ENCODE measurements around the gene TRPM3. TPM values are rescaled to one million over a fixed set of nuclear protein-coding genes. Genes with fewer than 3 reads are reported as not detected.

TRPM3 gene
- total and polyA plus RNA-seq, 4 donors = 0.07 to 0.89 (median 0.67) TPM

- no peak overlapping the region for H3K4me3 ChIP-seq (ENCODE audit: low read depth in 1 of 3, low read length in 3 of 3)
- H3K4me1 ChIP-seq (ENCODE audit: control insufficient read depth in 4 of 4, insufficient read depth in 4 of 4, low read length in 3 of 4) = no peaks in the 10 kb centered on the region
- no peak for DNase-seq (ENCODE audit: low spot score)
- TF ChIP-seq RAD21 (IDR thresholded peaks at IDR 0.05) (peak; percentile 53 to 66), RXRA (IDR thresholded peaks at IDR 0.05) (no peak)
- 79% methylated on average over 5 of the region's 5 CpGs for WGBS
- no peak overlapping the region for H3K27ac ChIP-seq (ENCODE audit: low read depth in 1 of 2, low read length in 2 of 2)
- H3K36me3 ChIP-seq (ENCODE audit: control insufficient read depth in 4 of 4, insufficient read depth in 3 of 4, low read depth in 1 of 4, low read length in 3 of 4) = no peaks in the 10 kb centered on the region
- H3K9ac ChIP-seq (ENCODE audit: low read depth in 1 of 2, low read length in 2 of 2) = no peak overlapping the region
- no peaks in the 10 kb centered on the region for H3K9me3 ChIP-seq (ENCODE audit: control insufficient read depth in 4 of 4, low read length in 3 of 4)
- H3K27me3 ChIP-seq (ENCODE audit: control insufficient read depth in 4 of 4, insufficient read depth in 4 of 4, low read length in 3 of 4) = no peaks in the 10 kb centered on the region
Measured at GRCh38 chr9:70490478-70490877, 630.9 kb downstream of the TRPM3 start.

- no peaks in the 10 kb centered on the region for H3K27me3 ChIP-seq (ENCODE audit: control insufficient read depth in 4 of 4, insufficient read depth in 4 of 4, low read length in 3 of 4)
- peaks cover 0 to 9% (median 2%) of the 10 kb centered on the region in 4 donors for H3K4me1 ChIP-seq (ENCODE audit: control insufficient read depth in 4 of 4, insufficient read depth in 4 of 4, low read length in 3 of 4)
- no peaks in the 10 kb centered on the region for H3K36me3 ChIP-seq (ENCODE audit: control insufficient read depth in 4 of 4, insufficient read depth in 3 of 4, low read depth in 1 of 4, low read length in 3 of 4)
- no peak overlapping the region for H3K4me3 ChIP-seq (ENCODE audit: low read depth in 1 of 3, low read length in 3 of 3)
- no peak for DNase-seq (ENCODE audit: low spot score)
- 18% methylated on average over 3 of the region's 3 CpGs for WGBS
- H3K27ac ChIP-seq (ENCODE audit: low read depth in 1 of 2, low read length in 2 of 2) = no peak overlapping the region
- no peak for TF ChIP-seq HNF4A (conservative IDR thresholded peaks at IDR 0.05)
- no peak for TF ChIP-seq RXRA (IDR thresholded peaks at IDR 0.05)
- TF ChIP-seq JUND (IDR thresholded peaks at IDR 0.05) = no peak
- TF ChIP-seq YY1 (IDR thresholded peaks at IDR 0.05) = no peak
- no peak for TF ChIP-seq RAD21 (IDR thresholded peaks at IDR 0.05)
- no peak for TF ChIP-seq FOXA1 (IDR thresholded peaks at IDR 0.05)
- TF ChIP-seq GABPA (IDR thresholded peaks at IDR 0.05 in 1 of 2, conservative IDR thresholded peaks at IDR 0.05 in 1 of 2) = no peak
- TF ChIP-seq, protein P1, sequence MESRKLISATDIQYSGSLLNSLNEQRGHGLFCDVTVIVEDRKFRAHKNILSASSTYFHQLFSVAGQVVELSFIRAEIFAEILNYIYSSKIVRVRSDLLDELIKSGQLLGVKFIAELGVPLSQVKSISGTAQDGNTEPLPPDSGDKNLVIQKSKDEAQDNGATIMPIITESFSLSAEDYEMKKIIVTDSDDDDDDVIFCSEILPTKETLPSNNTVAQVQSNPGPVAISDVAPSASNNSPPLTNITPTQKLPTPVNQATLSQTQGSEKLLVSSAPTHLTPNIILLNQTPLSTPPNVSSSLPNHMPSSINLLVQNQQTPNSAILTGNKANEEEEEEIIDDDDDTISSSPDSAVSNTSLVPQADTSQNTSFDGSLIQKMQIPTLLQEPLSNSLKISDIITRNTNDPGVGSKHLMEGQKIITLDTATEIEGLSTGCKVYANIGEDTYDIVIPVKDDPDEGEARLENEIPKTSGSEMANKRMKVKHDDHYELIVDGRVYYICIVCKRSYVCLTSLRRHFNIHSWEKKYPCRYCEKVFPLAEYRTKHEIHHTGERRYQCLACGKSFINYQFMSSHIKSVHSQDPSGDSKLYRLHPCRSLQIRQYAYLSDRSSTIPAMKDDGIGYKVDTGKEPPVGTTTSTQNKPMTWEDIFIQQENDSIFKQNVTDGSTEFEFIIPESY (IDR thresholded peaks at IDR 0.05) = no peak
- H3K9me3 ChIP-seq (ENCODE audit: control insufficient read depth in 4 of 4, low read length in 3 of 4) = no peaks in the 10 kb centered on the region
- no peak overlapping the region for H3K9ac ChIP-seq (ENCODE audit: low read depth in 1 of 2, low read length in 2 of 2)
Measured at GRCh38 chr9:70488793-70489105, 632.7 kb downstream of the TRPM3 start.

DNA sequence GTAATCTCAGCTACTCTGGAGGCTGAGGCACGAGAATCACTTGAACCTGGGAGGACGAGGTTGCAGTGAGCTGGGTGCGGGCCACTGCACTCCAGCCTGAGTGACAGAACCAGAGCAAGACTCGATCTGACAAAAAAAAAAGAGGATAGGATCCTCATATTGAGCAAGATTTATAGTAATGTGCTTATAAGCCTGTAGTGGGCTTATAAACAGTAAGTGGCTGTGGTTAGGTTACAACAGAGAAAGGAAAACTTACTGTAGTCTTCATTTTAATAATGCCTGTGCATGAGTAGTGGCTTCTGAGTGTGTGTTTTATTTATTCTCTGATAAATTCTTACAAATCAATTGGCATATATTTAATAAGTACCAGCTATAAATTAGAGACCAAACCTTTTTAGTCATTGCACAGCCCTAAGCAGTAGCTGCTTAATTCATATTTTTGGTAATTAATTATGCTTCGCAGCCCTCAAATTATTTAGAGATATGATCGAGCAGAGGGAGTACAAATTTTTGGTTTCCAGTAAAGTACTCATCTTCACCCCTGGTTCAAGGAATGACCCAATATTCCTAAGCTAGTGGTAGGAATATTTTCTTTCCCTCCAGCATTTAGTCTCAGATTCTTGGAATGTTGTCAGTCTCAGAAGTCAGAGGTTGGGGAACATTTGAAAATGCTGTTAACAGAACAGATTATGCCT lies 633.2 kb downstream of the TRPM3 start:
- Histone ChIP-seq H3K9ac (ENCODE audit: low read depth in 1 of 2, low read length in 2 of 2) (no peak overlapping the region), H3K27me3 (ENCODE audit: control insufficient read depth in 4 of 4, insufficient read depth in 4 of 4, low read length in 3 of 4) (no peaks in the 10 kb centered on the region), H3K27ac (ENCODE audit: low read depth in 1 of 2, low read length in 2 of 2) (no peak overlapping the region), H3K4me3 (ENCODE audit: low read depth in 1 of 3, low read length in 3 of 3) (no peak overlapping the region), H3K9me3 (ENCODE audit: control insufficient read depth in 4 of 4, low read length in 3 of 4) (no peaks in the 10 kb centered on the region), H3K36me3 (ENCODE audit: control insufficient read depth in 4 of 4, insufficient read depth in 3 of 4, low read depth in 1 of 4, low read length in 3 of 4) (no peaks in the 10 kb centered on the region), H3K4me1 (ENCODE audit: control insufficient read depth in 4 of 4, insufficient read depth in 4 of 4, low read length in 3 of 4) (peaks cover 0 to 9% (median 2%) of the 10 kb centered on the region in 4 donors)
- DNase-seq (ENCODE audit: low spot score) = no peak
- no peak for TF ChIP-seq RXRA (IDR thresholded peaks at IDR 0.05)
- no peak for TF ChIP-seq MAX (IDR thresholded peaks at IDR 0.05)
- TF ChIP-seq JUND (IDR thresholded peaks at IDR 0.05) = no peak
- TF ChIP-seq EGR1 (IDR thresholded peaks at IDR 0.05; ENCODE audit: low read depth in 2 of 2) = no peak
- TF ChIP-seq, protein P1 (IDR thresholded peaks at IDR 0.05) = no peak
- peak; percentile 71 for TF ChIP-seq NR2F2 (IDR thresholded peaks at IDR 0.05)
- TF ChIP-seq, protein P2, sequence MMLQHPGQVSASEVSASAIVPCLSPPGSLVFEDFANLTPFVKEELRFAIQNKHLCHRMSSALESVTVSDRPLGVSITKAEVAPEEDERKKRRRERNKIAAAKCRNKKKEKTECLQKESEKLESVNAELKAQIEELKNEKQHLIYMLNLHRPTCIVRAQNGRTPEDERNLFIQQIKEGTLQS (IDR thresholded peaks at IDR 0.05) = no peak
- TF ChIP-seq REST (IDR thresholded peaks at IDR 0.05) = peak; percentile 87
- no peak for TF ChIP-seq FOXA1 (IDR thresholded peaks at IDR 0.05)
- 93% methylated on average over 6 of the region's 6 CpGs for WGBS

Data from liver (tissue), 9 donors.